GM21423 (cell line): ENCODE results near the gene RPS21.

ENCODE experiments used
- ATAC-seq: cut with Tn5 transposase; IDR thresholded peaks from one replicate; pipeline ENCODE4 v1.9.1; 2021; ENCODE audit warnings: mild to moderate bottlenecking, moderate library complexity; ENCODE audit not compliant: unreplicated experiment

The RPS21 gene

DNA sequence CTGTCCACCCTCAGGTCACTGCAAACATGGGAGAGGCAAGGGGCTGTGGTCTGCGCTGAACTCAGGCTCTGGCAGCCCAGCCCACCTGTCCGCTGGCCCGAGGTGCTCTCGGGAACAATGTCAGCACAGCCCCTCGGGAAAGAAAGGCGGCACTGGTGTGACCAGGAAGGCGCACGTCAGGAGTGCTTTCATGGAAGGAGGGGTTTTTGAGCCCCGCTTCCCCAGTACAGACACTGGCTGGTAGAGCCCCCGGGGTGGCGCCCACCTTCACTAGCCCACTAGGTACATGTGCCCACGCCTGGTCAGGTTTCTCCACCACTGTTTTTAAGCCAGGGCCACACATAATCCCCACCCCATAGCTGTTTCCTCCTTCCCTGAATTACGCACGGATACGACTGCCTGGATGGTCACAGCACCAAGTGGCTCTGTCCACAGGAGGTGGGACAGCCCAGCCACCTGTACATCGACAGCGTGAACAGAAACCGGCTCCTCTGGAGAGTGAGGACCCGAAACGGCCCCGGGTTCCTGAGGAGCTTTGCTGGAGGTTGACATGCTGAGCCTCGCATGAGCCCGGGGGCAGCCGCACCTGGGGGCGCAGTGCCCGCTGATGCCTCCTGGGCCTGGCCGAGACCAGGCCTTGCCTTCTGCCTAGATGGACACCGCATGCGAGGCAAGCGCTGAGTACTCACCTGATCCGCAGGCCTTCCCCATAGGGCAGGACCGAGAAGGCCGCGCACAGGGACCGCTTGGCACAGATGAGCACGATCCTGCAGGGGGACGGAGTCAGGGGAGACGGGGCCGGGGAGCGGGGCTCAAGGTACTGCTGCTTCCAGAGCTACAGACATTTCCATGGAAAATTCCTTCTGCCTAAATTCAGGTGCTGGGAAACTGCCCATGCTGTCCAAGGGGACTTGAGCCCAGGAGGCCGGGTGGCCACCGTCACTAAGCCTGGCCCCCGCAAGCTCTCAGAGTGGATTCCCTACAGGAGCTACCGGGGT, 7.6 kb downstream of the RPS21 start:
- no peak for ATAC-seq

DNA sequence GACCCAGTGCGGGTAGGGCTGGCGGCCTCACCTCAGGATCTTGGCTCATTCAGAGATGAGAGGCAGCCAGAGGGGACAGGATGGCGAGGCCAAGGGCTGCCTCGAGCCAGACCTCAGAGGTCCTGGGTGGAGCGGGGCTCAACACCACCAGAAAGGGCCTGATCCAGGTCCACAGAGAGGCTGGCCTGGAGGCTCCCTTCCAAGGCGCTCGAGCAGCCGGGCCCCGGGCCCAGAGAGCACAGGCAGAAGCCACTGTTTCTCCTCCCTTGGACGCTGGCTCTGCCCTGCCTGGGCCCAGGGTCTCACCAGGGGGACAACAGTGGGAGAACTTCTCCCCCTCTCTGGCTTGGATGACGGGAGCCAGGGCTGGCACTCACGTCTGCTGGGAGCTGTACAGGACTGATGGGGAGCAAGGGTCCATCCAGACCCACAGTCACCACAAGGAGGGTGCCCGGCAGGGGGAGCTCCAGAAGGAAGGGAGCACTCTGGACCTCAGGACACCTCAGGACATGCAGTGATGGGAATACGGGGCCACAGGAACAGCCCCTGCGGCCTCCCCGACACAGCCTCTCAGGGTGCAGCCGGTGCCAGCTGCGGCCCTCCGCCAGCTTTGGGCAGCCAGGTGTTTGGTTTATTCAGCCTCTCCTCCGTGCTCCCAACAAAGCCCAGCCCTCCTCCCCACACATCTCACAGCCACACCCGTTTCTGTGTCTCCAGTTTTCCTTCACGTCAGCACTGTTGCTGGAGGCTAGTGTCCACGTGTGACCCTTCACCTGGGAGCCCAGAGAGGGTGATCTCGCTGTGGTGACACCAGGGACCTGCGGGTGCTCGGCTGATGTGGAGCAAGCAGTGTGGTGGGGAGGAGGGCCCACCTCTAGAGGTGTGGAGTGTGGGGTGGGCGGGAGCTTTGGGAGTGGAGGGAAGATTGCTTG, 8.7 kb downstream of the RPS21 start:
- no peak for ATAC-seq

DNA sequence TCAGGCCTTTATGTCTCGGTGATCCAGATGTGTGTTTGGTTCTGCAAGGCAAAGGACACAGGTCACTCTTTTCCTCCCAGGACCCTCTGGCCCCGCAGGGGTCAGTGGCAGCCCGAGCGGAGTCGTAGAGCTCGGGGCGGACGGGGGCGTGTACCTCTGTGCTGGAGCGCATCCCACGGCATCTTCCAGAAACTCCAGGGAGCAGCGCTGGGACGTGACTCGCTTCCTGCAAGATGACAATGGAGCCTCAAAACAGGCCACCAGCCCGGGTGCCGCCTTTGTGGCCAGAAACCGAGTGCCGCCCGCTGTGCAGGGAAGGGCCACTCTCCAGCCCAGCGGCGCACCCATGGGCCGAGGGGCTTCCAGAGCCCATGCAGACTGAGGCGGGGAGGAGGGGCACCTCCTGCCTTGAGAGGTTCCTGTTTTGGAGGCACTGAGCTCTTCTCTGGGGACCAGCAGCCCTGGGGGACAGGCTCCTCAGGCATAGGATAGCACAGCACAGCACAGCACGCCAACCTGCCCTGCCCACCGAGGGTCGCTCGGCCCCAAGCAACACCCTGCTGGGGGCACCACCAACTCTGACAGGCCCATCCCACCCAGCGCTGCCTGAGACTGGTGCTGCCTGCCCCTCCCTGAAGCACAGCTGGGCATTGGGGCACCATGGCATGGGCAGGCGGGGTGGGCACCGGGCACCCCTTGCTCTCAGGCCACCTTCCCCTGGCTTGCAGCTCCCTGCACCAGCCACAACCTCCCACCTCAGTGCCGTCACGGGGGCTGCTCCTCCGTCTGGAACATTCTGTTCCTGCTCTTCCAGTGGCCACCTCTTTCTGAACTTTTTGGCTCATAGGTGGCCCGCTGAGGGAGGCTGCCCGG, 9.7 kb downstream of the RPS21 start:
- ATAC-seq = no peak

DNA sequence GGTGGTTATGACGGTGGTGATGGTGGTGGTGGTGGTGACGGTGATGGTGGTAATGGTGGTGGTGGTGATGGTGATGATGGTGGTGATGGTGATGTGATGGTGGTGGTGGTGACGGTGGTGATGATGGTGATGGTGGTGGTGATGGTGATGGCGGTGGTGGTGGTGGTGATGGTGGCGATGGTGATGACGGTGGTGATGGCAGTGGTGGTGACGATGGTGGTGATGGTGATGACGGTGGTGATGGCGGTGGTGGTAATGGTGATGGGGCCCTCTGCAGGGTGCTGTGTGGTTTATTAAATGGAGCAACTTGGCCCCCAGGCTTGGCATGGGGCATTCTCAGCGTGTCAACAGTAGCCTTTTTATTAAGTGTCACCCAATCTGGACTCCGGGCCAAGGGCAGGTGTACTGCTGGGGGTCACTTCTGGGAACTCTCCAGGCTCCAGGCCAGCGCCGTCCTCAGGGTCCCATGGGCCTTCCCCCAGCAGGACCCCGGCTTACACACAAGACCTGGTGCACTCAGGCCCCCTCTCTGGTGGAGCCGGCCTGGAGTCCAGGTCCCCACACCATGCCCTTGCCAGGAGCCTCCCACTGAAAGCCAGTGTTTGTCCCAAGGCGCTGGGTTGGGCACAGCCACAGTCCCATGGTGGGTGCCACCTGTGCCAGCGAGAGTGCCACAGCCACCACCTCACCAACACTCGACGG, 11.4 kb downstream of the RPS21 start:
- ATAC-seq = no peak

DNA sequence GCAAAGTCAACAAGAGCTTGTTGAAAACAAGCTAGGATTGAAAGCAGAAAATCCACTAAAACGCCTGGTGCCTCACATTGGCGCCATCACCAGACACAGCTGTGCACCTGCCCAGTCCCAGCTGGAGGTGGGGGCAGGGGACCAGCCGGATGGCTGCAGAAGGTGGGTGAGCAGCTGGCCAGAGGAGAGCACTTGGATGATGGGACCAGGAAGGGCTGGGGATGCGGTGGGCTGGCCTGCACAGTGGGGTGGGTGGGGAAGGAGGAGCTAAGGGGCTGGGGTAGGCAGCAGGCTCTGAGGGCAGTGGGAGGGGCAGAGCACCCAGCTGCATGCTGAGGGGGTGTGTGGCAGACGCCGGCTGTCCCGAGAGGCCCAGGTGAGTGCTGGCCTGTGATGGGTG, 13.1 kb downstream of the RPS21 start:
- ATAC-seq = no peak

DNA sequence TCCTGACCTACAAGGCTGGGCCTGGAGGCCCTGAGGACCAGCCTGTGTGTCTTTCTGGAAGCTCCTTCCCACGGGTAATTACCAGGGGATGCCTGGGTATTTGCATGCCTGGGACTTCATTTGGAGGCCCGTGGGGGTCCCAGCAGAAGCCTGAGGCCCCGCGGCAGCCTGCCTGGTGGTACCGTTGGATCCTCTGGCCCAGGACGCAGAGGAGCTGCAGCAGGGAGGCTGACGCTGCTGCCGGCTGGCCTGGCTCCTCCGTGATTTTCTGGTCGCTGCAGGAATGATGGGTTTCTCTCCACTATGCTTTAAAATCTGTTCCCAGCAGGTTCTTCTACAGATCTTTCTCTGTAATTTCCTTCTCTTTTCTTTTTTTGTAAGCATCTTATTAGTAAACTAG, 13.6 kb downstream of the RPS21 start:
- no peak for ATAC-seq

DNA sequence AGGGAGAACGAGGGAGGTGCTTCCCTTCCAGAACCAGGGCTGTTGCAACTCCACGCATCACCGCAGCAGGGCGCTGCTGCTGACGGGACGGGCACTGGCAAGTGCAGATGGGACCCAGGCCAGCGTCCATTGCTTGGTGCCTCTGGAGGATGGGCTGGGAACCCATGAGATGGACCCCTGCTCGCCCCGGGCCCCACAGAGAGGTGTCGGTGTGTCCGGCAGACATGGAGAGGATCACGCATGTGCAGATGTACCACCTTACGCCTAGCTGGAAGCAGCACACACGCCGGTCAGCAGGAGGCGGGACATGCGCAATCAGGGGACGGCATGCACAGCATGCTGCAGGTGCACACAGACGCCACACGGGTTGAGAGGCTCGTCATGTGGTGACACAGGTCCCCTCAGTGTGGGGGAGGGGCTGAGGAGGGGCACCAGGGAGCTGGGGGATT, 14.5 kb downstream of the RPS21 start:
- no peak for ATAC-seq

DNA sequence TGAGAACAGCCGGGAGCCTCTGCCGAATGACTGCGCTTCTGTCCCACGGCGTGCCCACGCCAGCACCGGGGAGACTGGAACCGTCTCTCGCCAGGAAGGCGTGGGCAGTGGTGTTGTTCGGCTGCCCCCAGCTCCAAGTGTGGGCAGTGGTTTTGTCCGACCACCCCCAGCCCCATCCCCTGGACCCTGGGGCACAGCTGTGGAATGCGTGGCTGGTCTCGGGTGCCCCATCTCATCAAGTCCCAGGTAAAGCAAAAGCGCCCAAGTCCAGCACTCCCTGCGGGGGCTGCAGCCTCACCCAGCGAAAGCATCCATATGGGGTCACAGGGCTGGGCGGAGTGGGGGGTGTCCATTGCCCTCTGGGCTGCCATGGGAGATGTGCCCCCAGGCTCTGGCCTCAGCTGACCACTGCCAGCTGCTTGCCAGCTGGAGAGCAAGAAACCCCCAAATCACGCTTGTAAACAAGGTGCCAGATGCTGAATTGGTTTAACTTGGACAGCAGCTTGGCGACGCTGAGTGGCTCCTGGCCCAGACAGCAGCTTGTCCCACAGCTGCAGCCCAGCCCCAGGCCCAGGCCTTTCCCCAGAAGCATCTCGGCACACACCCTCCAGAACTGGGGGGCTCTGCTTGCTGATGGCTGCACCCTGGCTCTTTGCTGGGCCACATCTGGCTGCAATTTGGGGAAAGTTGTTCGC, 15.7 kb downstream of the RPS21 start:
- no peak for ATAC-seq

DNA sequence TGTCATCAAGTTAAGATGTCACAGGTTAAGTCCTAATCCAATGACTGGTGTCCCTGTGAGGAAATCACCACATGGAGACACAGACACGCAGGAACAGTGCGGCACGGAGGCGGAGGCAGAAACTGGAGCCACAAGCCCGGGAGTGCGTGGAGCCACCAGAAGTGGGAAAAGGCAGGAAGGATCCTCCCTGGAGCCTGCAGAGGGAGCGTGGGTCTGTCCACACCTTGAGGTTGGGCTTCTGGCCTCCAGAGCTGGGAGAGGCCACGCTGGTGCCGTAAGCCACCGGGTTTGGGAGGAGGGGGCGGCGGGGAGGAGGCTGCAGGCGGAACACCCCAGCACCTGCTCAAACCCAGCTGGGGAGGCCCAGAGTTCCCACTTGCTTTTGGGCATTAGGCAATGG, 16.4 kb downstream of the RPS21 start:
- ATAC-seq = no peak

DNA sequence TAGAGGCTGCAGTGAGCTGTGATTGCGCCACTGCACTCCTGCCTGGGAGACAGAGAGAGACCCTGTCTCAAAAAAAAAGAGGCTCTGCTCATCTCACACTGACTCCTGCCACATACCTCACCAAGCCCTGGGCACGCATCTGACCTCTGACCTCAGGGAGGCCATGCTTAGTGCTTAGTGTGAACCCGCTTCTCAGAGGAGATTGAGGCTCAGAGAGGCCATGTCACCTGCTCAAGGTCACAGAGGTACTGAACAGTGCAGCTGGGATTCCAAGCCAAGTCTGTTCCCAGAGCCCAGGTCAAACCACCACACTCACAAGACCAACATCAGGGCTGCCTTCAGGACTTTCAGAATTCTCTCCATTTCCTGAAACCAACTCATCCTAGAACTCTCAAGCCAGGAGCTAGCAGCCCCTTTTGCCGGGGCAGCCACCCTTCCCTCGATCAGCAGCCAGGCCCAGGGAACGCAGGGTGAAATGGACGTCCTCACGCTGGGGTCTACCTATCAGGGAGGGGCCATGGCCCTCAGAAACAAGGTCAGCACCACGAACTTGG, 17.3 kb downstream of the RPS21 start:
- no peak for ATAC-seq

DNA sequence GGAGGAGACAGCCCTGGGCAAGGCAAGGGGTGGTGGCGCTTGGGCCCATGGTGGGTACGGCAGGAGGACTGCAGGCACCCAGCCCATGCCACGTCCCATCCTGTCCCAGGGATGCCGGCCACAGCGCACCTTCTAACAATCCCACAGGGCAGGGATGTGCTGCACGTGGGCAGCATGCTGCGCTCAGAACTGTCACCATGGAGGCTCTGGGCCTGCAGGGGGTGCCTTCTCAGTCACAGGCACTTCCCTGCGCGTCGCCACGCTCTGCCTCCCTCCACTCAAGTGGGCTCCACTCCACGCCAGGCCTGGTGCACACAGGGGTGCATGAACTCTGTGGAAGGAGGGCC, 17.8 kb downstream of the RPS21 start:
- ATAC-seq = no peak

DNA sequence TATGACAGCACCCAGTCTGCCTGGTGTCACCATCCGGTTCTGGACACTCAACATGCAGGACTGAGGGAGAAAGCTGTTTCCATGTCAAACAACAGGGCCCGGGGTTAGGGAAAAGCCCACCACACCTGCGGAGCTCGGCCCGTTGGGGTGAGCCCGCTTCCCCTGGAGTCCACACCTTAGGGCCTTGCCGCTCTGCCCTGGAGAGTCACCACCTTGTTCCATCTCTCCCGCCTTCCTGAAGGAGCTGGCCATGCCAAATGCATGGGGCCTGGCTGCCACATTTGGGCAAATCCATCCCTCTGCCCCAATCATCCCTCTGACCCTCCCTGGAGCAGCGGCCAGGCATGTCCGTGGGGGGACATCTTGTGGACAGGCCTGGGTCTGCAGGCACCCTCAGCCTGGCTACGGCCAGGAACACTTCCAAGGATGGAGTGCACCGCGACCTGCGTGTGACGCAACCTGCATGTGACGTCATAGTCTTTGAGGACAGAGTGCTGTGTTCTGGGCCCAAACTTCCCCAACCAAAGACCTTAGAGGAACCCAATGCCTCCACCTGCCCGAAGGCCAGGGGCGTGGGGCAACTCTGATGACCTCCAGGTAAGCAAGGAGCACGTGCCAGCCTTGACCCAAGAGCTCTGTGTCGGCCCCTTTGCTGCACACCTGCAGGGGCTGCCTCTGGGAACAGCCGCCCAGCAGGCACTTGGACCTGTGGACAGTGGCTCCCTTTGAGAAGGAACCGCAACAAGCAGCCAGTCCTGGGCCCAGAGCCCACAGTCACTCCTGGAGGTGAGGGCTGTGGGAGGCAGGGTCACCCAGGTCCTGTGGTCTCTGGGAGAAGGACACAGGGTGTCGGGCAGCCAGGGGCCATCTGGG, 18.4 kb downstream of the RPS21 start:
- ATAC-seq = no peak

DNA sequence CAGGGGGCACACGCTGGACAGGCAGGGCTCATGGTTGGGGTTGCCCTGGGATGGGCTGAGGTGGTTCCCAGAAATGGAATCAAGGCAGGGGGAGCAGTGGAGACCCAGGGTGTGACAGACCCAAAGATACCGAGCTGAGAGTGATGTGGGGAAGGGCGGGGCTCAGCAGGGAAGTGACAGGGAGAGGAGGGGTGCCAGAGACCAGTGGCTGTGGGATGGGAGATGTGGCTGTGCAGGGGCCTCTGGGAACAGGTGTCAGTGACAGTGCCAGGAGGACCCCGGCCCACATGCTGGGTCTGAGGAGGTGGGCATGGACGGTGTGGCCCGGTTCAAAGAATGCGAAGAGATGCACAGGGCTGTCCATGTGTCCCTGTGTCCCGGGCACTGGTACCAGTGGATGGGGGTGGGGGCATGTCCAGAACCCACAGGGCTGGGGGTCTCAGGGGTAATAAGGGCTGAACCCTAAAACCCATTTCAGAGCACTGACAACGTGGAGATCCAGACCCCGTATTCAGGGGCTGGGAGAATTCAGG, 19.1 kb downstream of the RPS21 start:
- no peak for ATAC-seq

DNA sequence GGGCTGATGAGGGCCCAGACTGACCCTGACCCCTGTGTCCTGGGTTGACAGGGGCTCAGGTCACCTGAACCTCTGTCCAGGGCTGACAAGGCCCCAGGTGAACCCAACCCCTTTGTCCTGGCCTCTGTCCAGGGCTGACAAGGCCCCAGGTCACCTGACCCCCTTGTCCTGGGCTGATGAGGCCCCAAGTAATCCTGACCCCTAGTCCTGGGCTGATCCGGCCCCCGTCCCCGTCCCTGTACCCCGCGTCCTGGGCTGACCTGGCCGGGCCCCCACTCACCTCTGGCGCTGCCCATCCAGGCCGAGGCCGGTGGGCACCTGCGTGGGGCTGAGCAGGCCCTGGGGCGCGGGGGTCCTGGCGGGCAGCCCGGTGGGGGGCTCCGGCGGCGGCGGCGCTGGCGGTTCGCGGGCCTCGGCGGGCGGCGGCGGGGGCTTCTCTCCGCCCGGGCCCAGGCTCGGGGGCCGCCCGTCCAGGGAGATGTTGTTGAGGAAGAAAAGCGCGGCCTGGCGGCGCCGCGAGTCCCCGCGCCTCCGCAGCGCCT, 19.8 kb downstream of the RPS21 start:
- ATAC-seq = peak; percentile 1

DNA sequence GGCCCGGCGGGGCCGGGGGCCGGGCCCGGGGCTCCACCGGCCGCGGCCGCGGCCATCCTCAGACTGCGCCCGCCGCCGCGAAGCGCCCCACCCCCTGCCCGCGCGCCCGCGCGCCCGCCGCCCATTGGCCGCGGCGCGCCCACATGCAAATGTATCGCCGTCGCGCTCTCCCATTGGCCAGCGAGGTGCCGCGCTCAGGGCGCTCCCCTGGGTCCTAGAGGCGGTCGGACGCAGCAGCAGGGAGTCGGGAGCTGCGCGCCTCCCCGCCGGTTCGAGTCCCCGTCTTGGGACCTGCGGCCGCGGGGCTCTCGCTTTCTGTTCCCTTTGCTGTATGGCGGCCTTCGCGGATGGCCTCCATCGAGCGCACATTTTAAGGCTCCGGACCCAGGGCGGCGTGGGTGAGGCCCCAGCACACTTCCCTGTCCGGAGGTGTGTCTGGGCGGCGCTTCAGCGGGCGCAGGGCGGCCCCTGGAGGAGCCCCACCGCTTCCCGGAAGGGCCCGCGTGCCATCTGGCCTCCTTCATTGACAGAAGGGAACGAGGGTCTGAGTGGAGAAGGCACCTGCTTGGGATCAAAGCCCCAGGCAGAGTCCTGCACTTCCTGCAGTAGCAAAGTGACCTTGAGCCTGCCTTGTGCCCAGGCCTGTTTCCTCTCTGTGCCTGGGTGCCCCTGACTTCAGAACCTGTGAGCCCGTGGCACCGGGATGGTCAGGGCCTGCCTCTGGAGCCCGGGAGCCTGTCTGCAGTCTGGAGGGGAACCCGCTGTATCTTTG, 20.5 kb downstream of the RPS21 start, which contains the start of gene CABLES2:
TSS of gene CABLES2 (minus strand) at position 65 of the 772 bp plus-strand sequence. CDS start at position 56, 9 bp downstream.
- peak; percentile 82 for ATAC-seq

DNA sequence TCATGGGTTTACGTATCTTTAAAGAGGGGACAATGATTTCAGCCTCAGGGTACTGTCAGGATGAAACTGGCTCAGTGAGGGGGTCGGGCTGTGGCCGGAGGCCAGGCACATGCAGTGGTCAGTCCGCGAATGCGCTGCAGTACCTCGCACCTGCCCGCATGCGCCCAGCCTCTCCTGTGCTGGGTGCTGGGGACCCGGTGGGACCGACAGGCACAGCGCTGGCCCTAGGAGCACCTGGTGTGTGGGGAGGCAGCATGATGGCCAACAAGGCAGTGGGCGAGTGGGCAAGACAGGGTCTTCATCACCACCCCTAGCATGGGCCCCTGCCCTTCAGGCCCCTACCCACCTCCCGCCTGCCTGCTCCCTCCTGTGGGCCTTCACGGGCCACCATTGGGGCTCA, 21.2 kb downstream of the RPS21 start:
- no peak for ATAC-seq

DNA sequence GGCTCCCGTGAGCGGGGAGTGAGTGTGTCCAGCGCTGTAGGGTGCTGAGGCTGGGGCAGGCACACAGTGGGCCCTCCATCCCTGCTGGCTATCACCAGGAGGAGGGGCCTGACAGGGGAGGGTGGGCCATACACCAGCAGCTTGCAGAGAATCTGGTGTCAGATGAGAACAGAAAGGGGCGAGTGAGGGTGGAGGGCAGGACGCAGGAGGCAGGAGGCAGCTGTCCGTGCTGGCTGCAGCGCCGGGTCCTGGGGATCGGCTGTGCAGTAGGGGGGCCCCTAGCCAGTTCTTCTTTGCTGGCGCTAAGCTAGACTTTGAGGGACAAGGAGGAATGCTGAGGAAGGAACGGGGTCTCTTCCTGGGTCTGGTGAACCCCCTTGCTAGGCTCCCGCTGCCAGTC, 21.7 kb downstream of the RPS21 start:
- ATAC-seq = no peak
